ENCODE data around the gene NBAS.

DNA sequence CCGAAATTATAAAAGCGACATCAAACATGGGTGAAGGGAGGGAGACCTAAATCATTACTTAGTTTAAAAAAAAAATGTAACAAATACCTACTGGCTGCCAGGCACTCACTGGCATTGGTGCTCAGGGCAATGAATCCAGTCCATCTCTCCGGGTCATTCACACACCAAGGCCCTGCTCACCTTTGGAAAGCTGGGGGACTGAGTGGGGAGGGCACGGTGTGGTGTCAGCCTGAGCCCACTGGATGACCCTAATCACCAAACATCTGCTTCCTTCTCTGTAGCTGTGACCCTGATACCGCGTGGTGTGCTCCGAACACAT is 30.2 kb upstream of the NBAS start:
- TF ChIP-seq MAFK (IDR thresholded peaks at IDR 0.05; ENCODE audit: low read depth, low read length), result no peak
- TF ChIP-seq, protein P1, sequence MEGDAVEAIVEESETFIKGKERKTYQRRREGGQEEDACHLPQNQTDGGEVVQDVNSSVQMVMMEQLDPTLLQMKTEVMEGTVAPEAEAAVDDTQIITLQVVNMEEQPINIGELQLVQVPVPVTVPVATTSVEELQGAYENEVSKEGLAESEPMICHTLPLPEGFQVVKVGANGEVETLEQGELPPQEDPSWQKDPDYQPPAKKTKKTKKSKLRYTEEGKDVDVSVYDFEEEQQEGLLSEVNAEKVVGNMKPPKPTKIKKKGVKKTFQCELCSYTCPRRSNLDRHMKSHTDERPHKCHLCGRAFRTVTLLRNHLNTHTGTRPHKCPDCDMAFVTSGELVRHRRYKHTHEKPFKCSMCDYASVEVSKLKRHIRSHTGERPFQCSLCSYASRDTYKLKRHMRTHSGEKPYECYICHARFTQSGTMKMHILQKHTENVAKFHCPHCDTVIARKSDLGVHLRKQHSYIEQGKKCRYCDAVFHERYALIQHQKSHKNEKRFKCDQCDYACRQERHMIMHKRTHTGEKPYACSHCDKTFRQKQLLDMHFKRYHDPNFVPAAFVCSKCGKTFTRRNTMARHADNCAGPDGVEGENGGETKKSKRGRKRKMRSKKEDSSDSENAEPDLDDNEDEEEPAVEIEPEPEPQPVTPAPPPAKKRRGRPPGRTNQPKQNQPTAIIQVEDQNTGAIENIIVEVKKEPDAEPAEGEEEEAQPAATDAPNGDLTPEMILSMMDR (conservative IDR thresholded peaks at IDR 0.05; ENCODE audit: low read depth, low read length), result no peak
- no peak for TF ChIP-seq RAD21 (IDR thresholded peaks at IDR 0.05; ENCODE audit: low read length)
- TF ChIP-seq POLR2A (IDR thresholded peaks at IDR 0.05; ENCODE audit: low read depth, low read length), result no peak

Data from IMR-90 (cell line).